ENCODE measurements around the gene ALG8. TPM values are rescaled to one million over a fixed set of nuclear protein-coding genes. Genes with fewer than 3 reads are reported as not detected.

ALG8 gene
- total RNA-seq, 1 experiment from 2014 or later = 97.0 TPM

DNA sequence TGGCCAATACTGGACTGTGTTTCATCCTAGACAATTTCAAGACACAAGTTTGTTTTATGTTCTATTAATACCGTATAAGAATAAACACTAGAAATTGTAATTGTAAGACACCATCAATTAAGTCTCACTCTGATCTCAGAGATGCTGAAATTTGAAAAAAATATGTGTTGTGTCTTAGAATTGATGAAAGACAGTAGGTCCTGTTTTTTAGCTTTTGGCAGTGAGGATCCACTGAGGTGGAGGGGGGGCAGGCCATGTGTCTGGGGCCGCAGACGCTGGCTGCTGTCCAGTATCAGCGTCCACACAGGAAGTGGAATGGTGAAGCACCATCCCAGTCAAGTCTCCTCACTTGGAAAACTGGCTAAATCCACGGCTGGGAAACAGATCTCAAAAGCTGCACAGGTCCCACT, 22.5 kb upstream of the ALG8 start:
- Histone ChIP-seq H3K27me3 (ENCODE audit: control insufficient read depth, insufficient read depth, low read length) (no peaks in the 10 kb centered on the region), H3K4me3 (ENCODE audit: low read depth in 2 of 2, low read length in 2 of 2) (no peak overlapping the region), H3K27ac (ENCODE audit: low read length) (no peak overlapping the region), H3K4me1 (ENCODE audit: control insufficient read depth, insufficient read depth, low read length) (no peaks in the 10 kb centered on the region), H3K36me3 (ENCODE audit: control insufficient read depth, insufficient read depth, low read length) (no peaks in the 10 kb centered on the region), H3K9me3 (ENCODE audit: control insufficient read depth, insufficient read depth, low read depth, low read length) (no peaks in the 10 kb centered on the region)
- intact Hi-C loops (cut with micrococcal nuclease; ENCODE audit: unreplicated experiment) (no loop called here), in situ Hi-C loops (cut with HindIII; ENCODE audit: low pct_unique_long_range_greater_than_20kb, low sequenced_read_pairs) (no loop called here)
- ChIA-PET CTCF (no interaction called here), POLR2A (no interaction called here)
- no TSS peak for BruUV-seq (replicated peaks)
- DNase-seq (ENCODE audit: low read depth, low spot score) (no peak), ATAC-seq (no peak)
- TF ChIP-seq TCF7L2 (IDR thresholded peaks at IDR 0.05; ENCODE audit: low read depth, low read length) (no peak), SIN3A (IDR thresholded peaks at IDR 0.05; ENCODE audit: borderline replicate concordance, insufficient read depth, low read depth, low read length) (no peak), POLR2AphosphoS5 (IDR thresholded peaks at IDR 0.05; ENCODE audit: low read depth, low read length) (no peak)
- TF ChIP-seq, protein P1, sequence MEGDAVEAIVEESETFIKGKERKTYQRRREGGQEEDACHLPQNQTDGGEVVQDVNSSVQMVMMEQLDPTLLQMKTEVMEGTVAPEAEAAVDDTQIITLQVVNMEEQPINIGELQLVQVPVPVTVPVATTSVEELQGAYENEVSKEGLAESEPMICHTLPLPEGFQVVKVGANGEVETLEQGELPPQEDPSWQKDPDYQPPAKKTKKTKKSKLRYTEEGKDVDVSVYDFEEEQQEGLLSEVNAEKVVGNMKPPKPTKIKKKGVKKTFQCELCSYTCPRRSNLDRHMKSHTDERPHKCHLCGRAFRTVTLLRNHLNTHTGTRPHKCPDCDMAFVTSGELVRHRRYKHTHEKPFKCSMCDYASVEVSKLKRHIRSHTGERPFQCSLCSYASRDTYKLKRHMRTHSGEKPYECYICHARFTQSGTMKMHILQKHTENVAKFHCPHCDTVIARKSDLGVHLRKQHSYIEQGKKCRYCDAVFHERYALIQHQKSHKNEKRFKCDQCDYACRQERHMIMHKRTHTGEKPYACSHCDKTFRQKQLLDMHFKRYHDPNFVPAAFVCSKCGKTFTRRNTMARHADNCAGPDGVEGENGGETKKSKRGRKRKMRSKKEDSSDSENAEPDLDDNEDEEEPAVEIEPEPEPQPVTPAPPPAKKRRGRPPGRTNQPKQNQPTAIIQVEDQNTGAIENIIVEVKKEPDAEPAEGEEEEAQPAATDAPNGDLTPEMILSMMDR (IDR thresholded peaks at IDR 0.05) = no peak
- TF ChIP-seq, protein P2, sequence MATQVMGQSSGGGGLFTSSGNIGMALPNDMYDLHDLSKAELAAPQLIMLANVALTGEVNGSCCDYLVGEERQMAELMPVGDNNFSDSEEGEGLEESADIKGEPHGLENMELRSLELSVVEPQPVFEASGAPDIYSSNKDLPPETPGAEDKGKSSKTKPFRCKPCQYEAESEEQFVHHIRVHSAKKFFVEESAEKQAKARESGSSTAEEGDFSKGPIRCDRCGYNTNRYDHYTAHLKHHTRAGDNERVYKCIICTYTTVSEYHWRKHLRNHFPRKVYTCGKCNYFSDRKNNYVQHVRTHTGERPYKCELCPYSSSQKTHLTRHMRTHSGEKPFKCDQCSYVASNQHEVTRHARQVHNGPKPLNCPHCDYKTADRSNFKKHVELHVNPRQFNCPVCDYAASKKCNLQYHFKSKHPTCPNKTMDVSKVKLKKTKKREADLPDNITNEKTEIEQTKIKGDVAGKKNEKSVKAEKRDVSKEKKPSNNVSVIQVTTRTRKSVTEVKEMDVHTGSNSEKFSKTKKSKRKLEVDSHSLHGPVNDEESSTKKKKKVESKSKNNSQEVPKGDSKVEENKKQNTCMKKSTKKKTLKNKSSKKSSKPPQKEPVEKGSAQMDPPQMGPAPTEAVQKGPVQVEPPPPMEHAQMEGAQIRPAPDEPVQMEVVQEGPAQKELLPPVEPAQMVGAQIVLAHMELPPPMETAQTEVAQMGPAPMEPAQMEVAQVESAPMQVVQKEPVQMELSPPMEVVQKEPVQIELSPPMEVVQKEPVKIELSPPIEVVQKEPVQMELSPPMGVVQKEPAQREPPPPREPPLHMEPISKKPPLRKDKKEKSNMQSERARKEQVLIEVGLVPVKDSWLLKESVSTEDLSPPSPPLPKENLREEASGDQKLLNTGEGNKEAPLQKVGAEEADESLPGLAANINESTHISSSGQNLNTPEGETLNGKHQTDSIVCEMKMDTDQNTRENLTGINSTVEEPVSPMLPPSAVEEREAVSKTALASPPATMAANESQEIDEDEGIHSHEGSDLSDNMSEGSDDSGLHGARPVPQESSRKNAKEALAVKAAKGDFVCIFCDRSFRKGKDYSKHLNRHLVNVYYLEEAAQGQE (IDR thresholded peaks at IDR 0.05; ENCODE audit: insufficient read depth in 1 of 2, low read depth in 2 of 2, low read length in 1 of 2) = no peak

DNA sequence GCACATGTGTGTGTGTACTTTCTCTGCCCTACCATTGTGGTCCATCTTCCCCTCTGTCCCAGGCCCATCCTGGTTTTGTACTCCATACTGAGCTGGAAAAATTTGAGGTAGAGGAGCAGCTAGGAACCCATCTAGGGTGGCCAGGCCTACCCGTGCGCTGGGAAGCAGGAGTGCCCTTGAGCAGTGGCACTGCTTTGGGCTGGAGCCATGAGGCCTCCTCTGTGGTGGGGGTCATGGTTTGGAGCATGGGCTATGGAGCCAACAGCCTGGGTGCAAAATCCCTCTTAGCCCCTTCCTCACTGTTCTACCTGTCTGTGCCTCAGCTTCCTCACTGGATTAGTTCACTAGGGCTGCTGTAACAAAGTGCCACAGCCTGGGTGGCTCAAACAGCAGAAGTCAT, 21.9 kb upstream of the ALG8 start:
- in situ Hi-C loops (cut with HindIII; ENCODE audit: low pct_unique_long_range_greater_than_20kb, low sequenced_read_pairs) (no loop called here), intact Hi-C loops (cut with micrococcal nuclease; ENCODE audit: unreplicated experiment) (no loop called here)
- no peak overlapping the region for H3K4me3 ChIP-seq (ENCODE audit: low read depth in 2 of 2, low read length in 2 of 2)
- no peaks in the 10 kb centered on the region for H3K27me3 ChIP-seq (ENCODE audit: control insufficient read depth, insufficient read depth, low read length)
- DNase-seq (ENCODE audit: low read depth, low spot score) = no peak
- no peaks in the 10 kb centered on the region for H3K36me3 ChIP-seq (ENCODE audit: control insufficient read depth, insufficient read depth, low read length)
- no TSS peak for BruUV-seq (replicated peaks)
- ChIA-PET CTCF (no interaction called here), POLR2A (no interaction called here)
- no peak for ATAC-seq
- H3K9me3 ChIP-seq (ENCODE audit: control insufficient read depth, insufficient read depth, low read depth, low read length) = no peaks in the 10 kb centered on the region
- TF ChIP-seq POLR2AphosphoS5 (IDR thresholded peaks at IDR 0.05; ENCODE audit: low read depth, low read length) (no peak), SIN3A (IDR thresholded peaks at IDR 0.05; ENCODE audit: borderline replicate concordance, insufficient read depth, low read depth, low read length) (no peak), TCF7L2 (IDR thresholded peaks at IDR 0.05; ENCODE audit: low read depth, low read length) (no peak)
- TF ChIP-seq, protein P2 (IDR thresholded peaks at IDR 0.05; ENCODE audit: insufficient read depth in 1 of 2, low read depth in 2 of 2, low read length in 1 of 2) = no peak
- TF ChIP-seq, protein P1 (IDR thresholded peaks at IDR 0.05) = no peak
- H3K27ac ChIP-seq (ENCODE audit: low read length) = no peak overlapping the region
- peaks cover 5% of the 10 kb centered on the region for H3K4me1 ChIP-seq (ENCODE audit: control insufficient read depth, insufficient read depth, low read length)

Data from Panc1 (cell line).